Sigmoid colon (tissue), 7 donors: ENCODE data around the gene IP6K3. TPM values are rescaled to one million over a fixed set of nuclear protein-coding genes. Genes with fewer than 3 reads are reported as not detected.
A peak's percentile ranks its signal among the peaks of the same experiment; 100 is the strongest.

Source experiments
- DNase-seq: peaks from one replicate; pipeline ENCODE4 v3.0.0-alpha.2; 2019
- H3K27ac ChIP-seq, 4 donors: fragments of 200-600 bp; sonication (generic); one replicate each; pipeline ENCODE4 v1.5.1; 2016 to 2019; ENCODE audit warnings: mild to moderate bottlenecking in 1 of 4
- H3K27me3 ChIP-seq, 3 donors: fragments of 200-600 bp; sonication (generic); one replicate each; pipeline ENCODE4 v1.5.1; 2019; ENCODE audit warnings: mild to moderate bottlenecking in 1 of 3
- H3K36me3 ChIP-seq, 4 donors: fragments of 200-600 bp; sonication (generic); one replicate each; pipeline ENCODE4 v1.5.1; 2016 to 2019
- H3K4me1 ChIP-seq, 4 donors: fragments of 200-600 bp; sonication (generic); one replicate each; pipeline ENCODE4 v1.5.1; 2017 to 2019
- H3K4me3 ChIP-seq, 4 donors: fragments of 200-600 bp; sonication (generic); one replicate each; pipeline ENCODE4 v1.5.1; 2017 to 2019; ENCODE audit warnings: mild to moderate bottlenecking in 2 of 4, moderate library complexity in 1 of 4
- H3K9me3 ChIP-seq, 4 donors: fragments of 200-600 bp in 3 of 4; sonication (generic) in 3 of 4; one replicate each; pipeline versions ENCODE4 v1.5.1 to v1.6.1; 2013 to 2019
- EP300 ChIP-seq, 4 donors: sonication (generic); formaldehyde crosslinking; IDR thresholded peaks; one replicate each; pipeline ENCODE4 v1.6.1; 2017; ENCODE audit warnings: antibody characterized with exemption in 4 of 4
- POLR2A ChIP-seq, 2 donors: fragments of 450-650 bp; IDR thresholded peaks; one replicate each; pipeline ENCODE4 v1.6.1; 2016; ENCODE audit warnings: antibody characterized with exemption in 2 of 2, mild to moderate bottlenecking in 2 of 2, moderate library complexity in 2 of 2
- POLR2AphosphoS5 ChIP-seq, 4 donors: sonication (generic); formaldehyde crosslinking; IDR thresholded peaks; one replicate each; pipeline ENCODE4 v1.6.1; 2017; ENCODE audit warnings: antibody characterized with exemption in 4 of 4
- WGBS, 2 donors: extraction: QIAGEN DNeasy Blood & Tissue Kit; methylation state at CpG; one replicate each; pipeline ENCODE4 v1.1.7; 2013; 5-methylcytosine and 5-hydroxymethylcytosine counted together
- intact Hi-C: fragments of 100-400 bp; cut with DNase I; formaldehyde crosslinking; loops from one replicate; pipeline ENCODE4 v1.15.1; 2023
- polyA plus RNA-seq, 3 donors: library from polyadenylated mRNA; stranded (reverse); fragments of 200-250 nt; gene quantifications; one replicate each; pipeline ENCODE4 v1.2.3, GENCODE V29; 2013
- total RNA-seq, 4 donors: library from RNA; depleted of rRNA; stranded (reverse); fragments of >200 nt; gene quantifications; one replicate each; pipeline ENCODE4 v1.1.0, GENCODE V29; 2016
- TF ChIP-seq, protein P1 (sequence below), 4 experiments: fragments of 450-650 bp in 3 of 4; fragments of 200-600 bp in 1 of 4; IDR thresholded peaks; one replicate each; pipeline ENCODE4 v1.5.1; 2016 to 2019; ENCODE audit warnings: antibody characterized with exemption in 4 of 4, mild to moderate bottlenecking in 3 of 4, moderate library complexity in 2 of 4
- donor health status: healthy with polysubstance abuse.
- donor health status: Bipolar disorder and iron deficiency.
- donor health status: healthy.

Gene IP6K3
- total and polyA plus RNA-seq, 7 donors, result 0.46 to 10.3 (median 4.9) TPM

DNA sequence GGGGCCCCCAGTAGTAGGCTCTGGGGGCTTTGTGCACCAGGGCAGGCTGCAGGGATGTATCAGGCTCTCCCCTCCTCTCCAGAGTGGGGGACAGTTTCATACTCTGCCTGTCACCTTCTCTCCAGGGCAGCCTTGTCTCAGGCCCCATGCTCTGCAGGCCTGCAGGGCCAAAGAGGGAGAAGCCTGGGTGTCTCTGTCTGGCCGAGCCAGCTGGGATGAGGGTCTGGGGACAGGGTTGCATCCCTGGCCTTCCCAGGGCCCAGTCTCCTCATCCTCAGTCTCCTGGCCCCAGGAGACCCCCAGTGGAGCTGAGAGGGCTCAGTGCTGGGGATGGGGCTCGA is 14.8 kb upstream of the IP6K3 start:
- no peaks in the 10 kb centered on the region for H3K27me3 ChIP-seq
- H3K9me3 ChIP-seq, result no peaks in the 10 kb centered on the region
- H3K4me3 ChIP-seq, result no peak overlapping the region
- no peak for DNase-seq
- WGBS, 2 donors, result 82 to 84% methylated on average over 2 of the region's 2 CpGs
- intact Hi-C loops, result loop anchor here (5.0 kb wide), 1 partner anchor 174 kb away; no protein-coding TSS in a partner anchor
- no peaks in the 10 kb centered on the region for H3K36me3 ChIP-seq
- H3K4me1 ChIP-seq, result peaks cover 0 to 22% (median 13%) of the 10 kb centered on the region in 4 donors
- TF ChIP-seq POLR2AphosphoS5 (IDR thresholded peaks at IDR 0.05) (no peak), EP300 (IDR thresholded peaks at IDR 0.05) (no peak), POLR2A (IDR thresholded peaks at IDR 0.05) (no peak)
- TF ChIP-seq, protein P1, sequence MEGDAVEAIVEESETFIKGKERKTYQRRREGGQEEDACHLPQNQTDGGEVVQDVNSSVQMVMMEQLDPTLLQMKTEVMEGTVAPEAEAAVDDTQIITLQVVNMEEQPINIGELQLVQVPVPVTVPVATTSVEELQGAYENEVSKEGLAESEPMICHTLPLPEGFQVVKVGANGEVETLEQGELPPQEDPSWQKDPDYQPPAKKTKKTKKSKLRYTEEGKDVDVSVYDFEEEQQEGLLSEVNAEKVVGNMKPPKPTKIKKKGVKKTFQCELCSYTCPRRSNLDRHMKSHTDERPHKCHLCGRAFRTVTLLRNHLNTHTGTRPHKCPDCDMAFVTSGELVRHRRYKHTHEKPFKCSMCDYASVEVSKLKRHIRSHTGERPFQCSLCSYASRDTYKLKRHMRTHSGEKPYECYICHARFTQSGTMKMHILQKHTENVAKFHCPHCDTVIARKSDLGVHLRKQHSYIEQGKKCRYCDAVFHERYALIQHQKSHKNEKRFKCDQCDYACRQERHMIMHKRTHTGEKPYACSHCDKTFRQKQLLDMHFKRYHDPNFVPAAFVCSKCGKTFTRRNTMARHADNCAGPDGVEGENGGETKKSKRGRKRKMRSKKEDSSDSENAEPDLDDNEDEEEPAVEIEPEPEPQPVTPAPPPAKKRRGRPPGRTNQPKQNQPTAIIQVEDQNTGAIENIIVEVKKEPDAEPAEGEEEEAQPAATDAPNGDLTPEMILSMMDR (IDR thresholded peaks at IDR 0.05), result no peak
- H3K27ac ChIP-seq, result peak overlapping the region in 3 of 4 donors; percentile 54 to 57 (median 54)

GRCh38 chr6:33759887-33760629 is 13.4 kb upstream of the IP6K3 start:
- no peak overlapping the region for H3K4me3 ChIP-seq
- intact Hi-C loops, result loop anchor here (5.0 kb wide), 1 partner anchor 173 kb away; no protein-coding TSS in a partner anchor
- DNase-seq, result no peak
- 88 to 92% methylated on average over 9 of the region's 9 CpGs for WGBS, 2 donors
- TF ChIP-seq POLR2AphosphoS5 (IDR thresholded peaks at IDR 0.05), result no peak
- TF ChIP-seq POLR2A (IDR thresholded peaks at IDR 0.05), result no peak
- TF ChIP-seq, protein P1 (IDR thresholded peaks at IDR 0.05), result no peak
- no peak for TF ChIP-seq EP300 (IDR thresholded peaks at IDR 0.05)
- no peaks in the 10 kb centered on the region for H3K9me3 ChIP-seq
- H3K4me1 ChIP-seq, result peaks cover 0 to 22% (median 13%) of the 10 kb centered on the region in 4 donors
- H3K36me3 ChIP-seq, result no peaks in the 10 kb centered on the region
- H3K27ac ChIP-seq, result no peak overlapping the region
- H3K27me3 ChIP-seq, result no peaks in the 10 kb centered on the region

GRCh38 chr6:33758815-33759216 is 12.1 kb upstream of the IP6K3 start:
- TF ChIP-seq POLR2A (IDR thresholded peaks at IDR 0.05), result no peak
- TF ChIP-seq, protein P1 (IDR thresholded peaks at IDR 0.05), result no peak
- no peak for TF ChIP-seq EP300 (IDR thresholded peaks at IDR 0.05)
- TF ChIP-seq POLR2AphosphoS5 (IDR thresholded peaks at IDR 0.05), result no peak
- H3K27me3 ChIP-seq, result no peaks in the 10 kb centered on the region
- H3K4me1 ChIP-seq, result peaks cover 0 to 22% (median 13%) of the 10 kb centered on the region in 4 donors
- H3K36me3 ChIP-seq, result no peaks in the 10 kb centered on the region
- WGBS, 2 donors, result 9 to 60% methylated on average over 7 of the region's 7 CpGs
- intact Hi-C loops, result no loop called here
- no peak for DNase-seq
- H3K9me3 ChIP-seq, result no peaks in the 10 kb centered on the region
- H3K4me3 ChIP-seq, result no peak overlapping the region
- no peak overlapping the region for H3K27ac ChIP-seq

GRCh38 chr6:33757906-33758305 is 11.2 kb upstream of the IP6K3 start:
- no peak overlapping the region for H3K27ac ChIP-seq
- intact Hi-C loops, result no loop called here
- no peaks in the 10 kb centered on the region for H3K36me3 ChIP-seq
- TF ChIP-seq, protein P1 (IDR thresholded peaks at IDR 0.05), result no peak
- TF ChIP-seq POLR2AphosphoS5 (IDR thresholded peaks at IDR 0.05), result no peak
- no peak for TF ChIP-seq EP300 (IDR thresholded peaks at IDR 0.05)
- TF ChIP-seq POLR2A (IDR thresholded peaks at IDR 0.05), result no peak
- DNase-seq, result no peak
- no peak overlapping the region for H3K4me3 ChIP-seq
- no peaks in the 10 kb centered on the region for H3K9me3 ChIP-seq
- peaks cover 0 to 22% (median 13%) of the 10 kb centered on the region in 4 donors for H3K4me1 ChIP-seq
- 88 to 93% methylated on average over 10 of the region's 10 CpGs for WGBS, 2 donors
- H3K27me3 ChIP-seq, result no peaks in the 10 kb centered on the region
